Muscle of arm (tissue), 12 donors: ENCODE measurements around the gene ZFAND2A. TPM values are rescaled to one million over a fixed set of nuclear protein-coding genes. Genes with fewer than 3 reads are reported as not detected.
A peak's percentile ranks its signal among the peaks of the same experiment; 100 is the strongest.
"Not testable (repeated sequence)": the region's sequence is repeated elsewhere in the genome, so short reads cannot be mapped to it uniquely, and the experiment has no call there.

ENCODE experiments used
- DNase-seq: peaks from one replicate; pipeline ENCODE4 v3.0.0-alpha.2; 2013
- polyA plus RNA-seq, 12 donors: library from polyadenylated mRNA; unstranded; fragments of 120-200 nt; gene quantifications; one replicate each; pipeline ENCODE4 v1.2.1, GENCODE V29; 2013; ENCODE audit not compliant: insufficient read length in 12 of 12

The ZFAND2A gene
- polyA plus RNA-seq, 12 donors = 10.9 to 22.4 (median 14.1) TPM; not detected in 1

GRCh38 chr7:1125603-1125969 is 34.4 kb downstream of the ZFAND2A start:
- DNase-seq = no peak

DNA sequence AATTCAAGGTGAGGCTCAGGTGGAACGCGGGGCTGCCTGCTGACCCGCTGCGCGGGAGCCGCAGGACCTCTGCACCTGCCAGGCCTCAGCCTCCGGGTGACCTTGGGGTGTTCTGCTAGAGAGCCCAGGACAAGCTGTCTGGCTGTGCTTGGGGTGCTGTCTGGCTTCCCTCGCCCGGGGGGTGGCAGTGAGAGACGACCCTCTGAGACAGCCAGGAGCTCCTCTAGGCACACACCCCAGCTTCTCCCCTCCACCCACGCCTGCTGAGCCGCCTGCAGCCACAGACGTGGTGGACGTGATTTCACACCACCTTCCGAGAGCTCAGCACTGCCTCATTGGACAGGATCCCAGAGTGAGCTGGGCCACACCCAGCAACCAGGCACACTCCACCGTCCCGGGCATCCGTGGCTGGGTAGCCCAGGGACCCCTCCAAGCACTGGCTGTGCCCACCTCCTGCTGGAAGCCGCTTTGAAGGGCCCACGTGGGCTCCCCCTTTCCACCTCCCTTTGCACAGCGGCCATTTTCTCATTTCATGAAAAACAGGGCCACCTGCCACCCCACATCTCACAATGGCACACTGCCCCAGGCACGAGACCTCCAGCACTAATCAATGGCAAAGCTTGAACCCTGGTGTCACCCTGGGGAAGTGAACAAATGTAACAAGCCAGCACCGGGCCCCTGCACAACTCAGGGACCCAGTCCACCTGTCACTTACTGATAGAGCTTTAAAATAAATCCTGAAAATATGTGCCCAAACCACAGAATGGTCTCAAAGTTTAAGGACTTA is 35.0 kb downstream of the ZFAND2A start:
- DNase-seq = no peak

GRCh38 chr7:1124164-1124563 is 35.8 kb downstream of the ZFAND2A start:
- no peak for DNase-seq

GRCh38 chr7:1123715-1124114 is 36.3 kb downstream of the ZFAND2A start:
- peak; percentile 83 for DNase-seq

DNA sequence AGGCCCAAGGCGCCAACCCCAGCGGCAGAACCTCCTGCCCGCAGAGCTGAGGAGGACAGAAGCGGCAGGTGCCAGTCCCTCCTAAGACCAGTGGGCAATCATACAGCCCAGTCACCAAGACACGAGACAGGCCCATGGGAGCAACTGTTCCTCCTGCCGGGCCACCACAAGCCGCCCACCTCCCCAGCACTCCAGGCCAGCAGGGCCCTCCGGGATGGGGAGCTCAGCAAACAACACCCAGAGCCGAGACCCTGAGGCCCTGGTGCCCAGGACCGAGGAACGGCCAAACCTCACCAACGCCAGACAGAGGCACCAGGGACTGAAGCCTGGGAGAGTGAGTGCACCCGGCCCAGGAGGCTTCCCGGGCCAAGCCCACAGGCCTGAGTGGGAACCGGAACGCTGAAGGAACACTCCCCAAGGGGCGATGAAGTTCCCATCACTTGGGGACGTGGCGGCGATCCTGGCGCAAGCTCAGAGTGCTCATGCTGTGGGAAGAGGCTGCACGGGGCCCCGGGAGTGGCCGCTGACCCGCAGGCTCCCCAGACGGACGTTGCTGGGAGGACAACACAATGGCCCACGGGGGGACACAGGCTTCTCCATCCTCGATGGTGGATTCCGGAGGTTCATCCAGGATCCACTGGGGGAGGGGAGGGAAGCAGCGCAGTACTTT is 37.0 kb downstream of the ZFAND2A start:
- DNase-seq = no peak

DNA sequence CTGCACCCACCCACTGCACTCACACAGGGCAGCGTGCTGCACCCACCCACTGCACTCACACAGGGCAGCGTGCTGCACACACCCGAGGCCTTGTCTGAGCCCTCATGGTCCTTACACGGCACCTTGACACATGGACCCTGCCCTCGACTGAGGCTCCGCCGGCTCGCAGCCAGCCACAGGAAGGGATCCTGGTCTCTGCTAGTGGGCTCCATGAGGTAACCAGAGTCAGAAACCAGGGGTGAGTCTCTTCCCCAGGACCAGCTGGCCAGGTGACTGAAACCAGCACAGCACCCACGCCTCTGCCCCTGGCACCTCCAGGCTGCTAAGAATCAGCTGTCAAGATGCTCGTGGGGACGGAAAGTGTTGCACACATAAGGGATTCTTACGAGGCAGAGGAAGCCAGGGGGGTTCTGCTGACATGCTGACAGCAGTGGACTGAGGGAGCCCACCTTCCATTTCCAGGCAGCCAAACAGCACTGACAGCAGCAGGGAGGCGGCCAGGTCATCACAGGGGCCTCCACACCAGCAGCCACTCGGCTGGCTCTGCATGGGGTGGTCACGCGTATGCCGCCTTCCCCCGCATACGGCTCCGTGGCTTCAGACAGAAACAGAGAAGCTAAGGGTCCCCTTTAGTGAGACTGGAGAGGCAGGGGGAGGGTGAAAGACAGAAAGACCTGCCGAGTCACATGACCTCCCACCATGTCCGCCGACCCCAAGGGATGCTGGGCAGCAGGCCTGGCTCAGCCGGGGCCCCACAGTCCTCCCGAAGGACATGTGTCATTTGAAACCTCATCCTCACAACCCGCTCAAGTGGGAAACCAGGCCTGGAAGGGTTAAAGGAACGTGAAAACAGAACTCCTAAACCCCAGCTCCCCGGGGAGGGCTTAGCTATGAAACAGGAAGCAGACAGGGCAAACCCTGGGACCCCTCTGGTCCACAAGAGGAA is 37.8 kb downstream of the ZFAND2A start:
- no peak for DNase-seq

DNA sequence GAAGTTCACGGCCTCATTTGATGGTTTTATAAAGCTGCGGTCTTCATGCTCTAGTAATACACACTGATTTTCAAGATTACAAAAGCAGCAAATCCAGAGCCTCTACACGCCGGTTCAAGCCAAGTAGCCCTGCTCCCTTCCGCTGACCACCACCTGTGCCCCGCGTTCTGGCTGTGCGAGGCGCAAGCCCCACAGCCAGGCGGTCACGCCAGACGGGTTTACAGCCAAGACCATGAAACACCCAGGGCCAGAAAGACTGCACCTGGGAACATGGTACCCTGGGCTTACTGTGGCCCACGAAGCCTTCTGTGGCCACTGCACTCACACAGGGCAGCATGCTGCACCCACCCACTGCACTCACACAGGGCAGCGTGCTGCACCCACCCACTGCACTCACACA is 38.5 kb downstream of the ZFAND2A start:
- no peak for DNase-seq

GRCh38 chr7:1120791-1121190 is 39.2 kb downstream of the ZFAND2A start:
- no peak for DNase-seq

DNA sequence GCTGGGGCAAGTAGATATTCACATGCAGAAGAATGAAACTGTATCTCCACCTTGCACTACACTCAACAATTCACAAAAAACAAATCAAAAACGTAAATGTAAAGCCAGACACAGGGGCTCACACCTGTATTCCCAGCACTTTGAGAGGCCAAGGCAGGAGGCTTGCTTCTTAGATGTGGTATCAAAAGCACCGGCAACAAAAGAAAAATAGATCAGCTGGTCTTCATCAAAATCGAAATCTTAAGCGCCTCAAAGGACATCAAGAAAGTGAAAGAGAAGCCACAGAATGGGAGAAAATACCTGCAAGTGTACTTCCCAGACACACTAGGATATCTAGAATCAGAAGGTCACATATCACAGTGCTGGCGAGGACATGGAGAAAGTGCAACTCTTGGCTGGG is 40.8 kb downstream of the ZFAND2A start:
- DNase-seq = no peak

- DNase-seq = no peak
These were observed 42.6 kb downstream of the ZFAND2A start for GRCh38 chr7:1117321-1117928.

GRCh38 chr7:1116383-1117008 is 43.5 kb downstream of the ZFAND2A start:
- not testable (repeated sequence) for DNase-seq

DNA sequence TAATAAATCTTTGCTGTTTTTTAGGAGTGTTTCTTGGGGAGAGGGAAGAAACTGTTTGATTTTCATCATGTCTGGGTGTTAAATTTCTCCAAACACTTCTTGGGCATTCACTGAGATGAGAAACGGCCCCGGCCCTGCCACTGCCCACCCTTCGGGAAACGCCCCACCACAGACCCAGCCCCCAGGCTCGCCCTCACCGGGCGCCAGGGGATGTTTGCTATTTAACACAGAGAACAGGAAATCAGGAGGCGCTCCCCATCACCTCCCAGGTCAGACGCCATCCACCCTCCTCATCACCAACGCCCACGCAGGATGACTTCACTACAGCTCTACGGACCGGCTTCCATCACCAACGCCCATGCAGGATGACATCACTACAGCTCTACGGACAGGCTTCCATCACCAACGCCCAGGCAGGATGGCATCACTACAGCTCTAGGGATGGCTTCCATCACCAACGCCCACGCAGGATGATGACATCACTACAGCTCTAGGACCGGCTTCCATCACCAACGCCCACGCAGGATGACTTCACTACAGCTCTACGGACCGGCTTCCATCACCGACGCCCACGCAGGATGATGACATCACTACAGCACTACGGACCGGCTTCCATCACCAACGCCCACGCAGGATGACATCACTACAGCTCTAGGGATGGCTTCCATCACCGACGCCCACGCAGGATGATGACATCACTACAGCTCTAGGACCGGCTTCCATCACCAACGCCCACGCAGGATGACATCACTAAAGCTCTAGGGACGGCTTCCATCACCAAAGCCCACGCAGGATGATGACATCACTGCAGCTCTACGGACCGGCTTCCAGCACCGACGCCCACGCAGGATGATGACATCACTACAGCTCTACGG is 44.6 kb downstream of the ZFAND2A start:
- DNase-seq = not testable (repeated sequence)

DNA sequence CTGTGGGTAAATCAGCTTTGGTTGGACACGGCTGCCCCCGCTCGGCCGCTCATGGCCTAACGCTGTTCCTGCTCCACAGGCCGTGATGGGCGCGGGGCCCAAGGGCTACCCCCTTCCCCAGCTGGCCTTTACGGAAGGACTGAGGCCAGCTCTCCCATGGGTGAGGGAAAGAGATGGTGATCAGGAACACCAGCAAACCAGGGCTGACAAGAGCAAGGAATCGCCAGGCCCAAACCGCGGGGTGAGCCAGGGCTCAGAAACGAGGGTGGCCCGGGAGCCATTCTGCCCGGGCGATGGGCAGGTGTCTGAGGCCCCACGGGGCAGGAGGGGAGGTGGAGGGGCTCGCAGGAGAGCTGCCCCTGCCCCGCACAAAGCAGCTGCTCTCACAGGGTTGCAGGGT is 45.5 kb downstream of the ZFAND2A start:
- DNase-seq = no peak

GRCh38 chr7:1114088-1114487 is 45.9 kb downstream of the ZFAND2A start:
- DNase-seq = no peak

DNA sequence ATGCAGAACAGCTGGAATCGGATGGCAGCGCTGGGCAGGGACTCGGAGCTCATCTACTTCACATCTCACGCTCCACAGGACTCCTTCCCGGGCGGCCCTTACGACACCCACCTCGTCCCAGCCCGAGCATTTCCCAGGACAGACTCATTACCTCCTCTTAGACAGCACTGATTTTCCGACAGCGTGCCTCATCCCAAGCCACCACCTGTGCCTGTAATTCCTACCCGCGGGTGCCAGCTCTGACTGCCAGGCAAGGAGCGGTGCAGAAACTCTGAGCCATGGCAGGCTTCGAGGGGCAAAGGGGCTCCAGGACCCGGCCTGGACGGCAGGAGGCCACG is 46.5 kb downstream of the ZFAND2A start:
- no peak for DNase-seq

DNA sequence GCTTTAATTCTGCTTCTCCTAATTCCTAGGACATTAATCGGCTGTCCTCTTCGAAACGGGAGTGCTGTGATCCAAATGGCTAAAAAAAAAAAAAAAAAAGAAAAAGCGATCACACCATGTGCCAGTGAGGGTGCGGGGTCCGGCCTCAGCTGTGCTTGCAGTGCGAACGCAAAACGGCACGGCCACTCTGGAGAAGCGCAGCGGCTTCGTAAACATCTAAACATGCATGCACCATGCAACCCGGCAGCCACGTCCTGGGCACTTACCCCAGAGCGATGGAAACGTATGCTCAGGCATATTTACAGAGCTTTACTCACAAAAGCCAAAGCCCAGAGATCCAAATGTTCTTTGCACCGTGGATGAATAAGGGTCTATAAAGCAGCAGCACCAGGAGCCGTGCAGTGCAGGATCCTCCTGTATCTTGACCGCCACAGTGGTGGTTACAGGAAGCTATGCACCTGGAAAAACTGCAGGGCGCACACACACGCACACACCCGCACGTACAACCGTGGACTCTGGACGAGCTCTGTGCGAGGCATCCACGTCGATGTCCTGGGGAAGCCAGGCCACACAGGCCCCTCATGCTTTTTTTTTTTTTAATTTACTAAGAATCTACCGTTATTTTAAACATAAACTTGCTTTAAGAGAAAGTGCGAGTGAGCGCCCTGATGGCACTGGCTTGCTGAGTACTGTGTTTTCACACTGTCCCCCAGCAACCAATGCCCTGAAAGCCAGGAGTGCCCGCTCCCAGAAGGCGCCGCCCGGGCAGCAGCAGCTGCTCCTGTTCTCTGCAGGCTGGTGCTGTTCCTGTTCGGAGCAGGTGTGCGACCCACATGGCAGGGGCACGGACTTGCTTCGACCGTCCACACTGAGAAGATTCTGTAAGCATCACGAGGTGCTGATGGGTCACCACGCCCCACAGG is 47.1 kb downstream of the ZFAND2A start:
- no peak for DNase-seq

DNA sequence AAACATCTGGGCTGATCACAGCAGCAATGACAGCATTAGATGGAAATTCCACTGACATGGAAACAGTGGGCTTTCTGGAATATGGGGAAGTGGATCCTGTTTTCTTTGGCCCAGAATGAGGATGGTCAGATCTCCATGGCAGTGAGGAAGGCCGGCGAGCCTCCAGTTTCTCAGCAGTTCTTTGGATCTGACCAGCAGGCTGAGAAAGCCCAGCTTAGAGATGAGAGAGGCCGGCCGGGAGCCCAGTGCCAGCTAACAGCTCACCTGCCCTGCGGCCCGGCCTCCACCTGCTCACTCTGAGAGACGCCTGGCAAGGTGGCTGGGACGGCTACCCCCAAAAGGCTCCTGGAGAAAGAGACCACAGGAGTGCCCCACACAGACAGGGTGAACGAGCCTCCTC is 47.9 kb downstream of the ZFAND2A start:
- no peak for DNase-seq

- no peak for DNase-seq
These were observed 48.8 kb downstream of the ZFAND2A start for GRCh38 chr7:1111156-1111555.

GRCh38 chr7:1110358-1110757 is 49.6 kb downstream of the ZFAND2A start:
- DNase-seq = no peak
